Body of pancreas (tissue), 4 donors: ENCODE results near the gene GALNT16. TPM values are rescaled to one million over a fixed set of nuclear protein-coding genes. Genes with fewer than 3 reads are reported as not detected.

Experiments used
- ATAC-seq: fragments of 150-250 bp; one replicate; pipeline ENCODE4 v1.9.1; 2016
- DNase-seq, 4 donors: peaks; one replicate each; pipeline ENCODE4 v3.0.0-alpha.2; 2019
- H3K27ac ChIP-seq, 4 donors: fragments of 200-600 bp; sonication (generic); 1 replicate in 3 of 4; 2 replicates in 1 of 4; pipeline versions ENCODE4 v1.5.1 to v1.6.1; 2016 to 2019; ENCODE audit warnings: mild to moderate bottlenecking in 1 of 4, mixed read lengths in 1 of 4, moderate library complexity in 1 of 4
- H3K27me3 ChIP-seq, 2 donors: fragments of 200-600 bp; sonication (generic); one replicate each; pipeline ENCODE4 v1.6.0; 2016; ENCODE audit warnings: mild to moderate bottlenecking in 1 of 2
- H3K36me3 ChIP-seq, 2 donors: fragments of 200-600 bp; sonication (generic); replicated peaks in 1 of 2; 2 replicates each; pipeline ENCODE4 v1.5.1; 2016; ENCODE audit warnings: low read depth in 2 of 2; ENCODE audit not compliant: insufficient read depth in 1 of 2
- H3K4me1 ChIP-seq: fragments of 200-600 bp; sonication (generic); one replicate; pipeline ENCODE4 v1.6.0; 2016
- H3K4me3 ChIP-seq, 2 donors: fragments of 200-600 bp; sonication (generic); 1 replicate in 1 of 2; 2 replicates in 1 of 2; pipeline ENCODE4 v1.5.1; 2016 to 2019
- H3K9me3 ChIP-seq, 3 donors: fragments of 200-600 bp; sonication (generic); 1 replicate in 2 of 3; 2 replicates in 1 of 3; pipeline ENCODE4 v1.5.1; 2016
- POLR2A ChIP-seq, 3 donors: fragments of 450-650 bp; IDR thresholded peaks; one replicate each; pipeline ENCODE4 v1.6.1; 2016; ENCODE audit warnings: antibody characterized with exemption in 3 of 3, mild to moderate bottlenecking in 2 of 3
- WGBS, 2 donors: methylation state at CpG; one replicate each; pipeline ENCODE4 v1.1.5; 2017; 5-methylcytosine and 5-hydroxymethylcytosine counted together
- intact Hi-C: fragments of 100-400 bp; cut with DNase I; formaldehyde crosslinking; loops from one replicate; pipeline ENCODE4 v1.15.1; 2023
- total RNA-seq, 2 donors: library from RNA; depleted of rRNA; stranded (reverse); fragments of >200 nt; gene quantifications; one replicate each; pipeline ENCODE4 v1.1.0, GENCODE V29; 2016
- TF ChIP-seq, protein P1 (sequence below), 7 experiments: fragments of 450-650 bp in 4 of 7; fragments of 200-600 bp in 3 of 7; sonication (generic) in 3 of 7; IDR thresholded peaks; one replicate each; pipeline ENCODE4 v1.5.1; 2016 to 2019; ENCODE audit warnings: antibody characterized with exemption in 7 of 7

The GALNT16 gene
- total RNA-seq, 2 donors from 2014 or later, result 1.3 to 5.6 TPM

DNA sequence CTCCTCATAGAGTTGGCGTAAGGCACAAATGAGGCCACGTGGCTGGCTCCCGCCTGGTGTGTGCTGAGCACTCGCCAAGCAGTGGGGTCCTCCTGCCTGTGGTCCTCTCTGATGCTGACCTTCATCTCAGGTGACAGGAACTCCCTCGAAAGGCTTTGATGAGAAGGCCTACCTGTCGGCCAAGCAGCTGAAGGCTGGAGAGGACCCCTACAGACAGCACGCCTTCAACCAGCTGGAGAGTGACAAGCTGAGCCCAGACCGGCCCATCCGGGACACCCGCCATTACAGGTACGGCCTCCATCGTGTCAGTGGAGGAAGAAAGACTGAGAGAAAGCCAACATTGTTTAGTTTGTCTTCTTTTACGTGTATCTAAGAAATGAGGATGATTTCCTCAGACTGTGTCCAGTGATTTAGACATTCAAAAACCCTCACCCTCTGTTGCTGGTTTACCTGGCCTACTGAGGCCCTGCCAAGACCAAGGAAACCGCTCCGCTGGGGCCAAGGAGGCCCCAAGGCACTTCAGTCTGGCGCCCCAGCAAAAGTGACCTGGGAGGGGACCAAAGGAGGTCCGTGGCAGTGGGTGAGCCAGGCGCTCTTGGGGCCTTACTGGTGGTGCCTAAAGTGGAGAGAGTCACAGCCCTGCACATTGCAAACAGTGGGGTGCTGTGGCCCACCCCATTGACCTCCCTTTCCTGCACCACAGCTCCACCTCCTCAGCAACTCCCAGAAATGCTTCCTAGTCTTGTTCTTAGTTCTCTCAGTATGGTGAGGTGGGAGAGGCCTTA, 60.8 kb downstream of the GALNT16 start:
- H3K27me3 ChIP-seq, result no peaks in the 10 kb centered on the region
- ATAC-seq (no peak), DNase-seq (peak in 1 of 4 donors; percentile 6)
- no peaks in the 10 kb centered on the region for H3K4me1 ChIP-seq
- no peak overlapping the region for H3K27ac ChIP-seq
- no peak overlapping the region for H3K4me3 ChIP-seq
- no peak for TF ChIP-seq POLR2A (IDR thresholded peaks at IDR 0.05)
- TF ChIP-seq, protein P1, sequence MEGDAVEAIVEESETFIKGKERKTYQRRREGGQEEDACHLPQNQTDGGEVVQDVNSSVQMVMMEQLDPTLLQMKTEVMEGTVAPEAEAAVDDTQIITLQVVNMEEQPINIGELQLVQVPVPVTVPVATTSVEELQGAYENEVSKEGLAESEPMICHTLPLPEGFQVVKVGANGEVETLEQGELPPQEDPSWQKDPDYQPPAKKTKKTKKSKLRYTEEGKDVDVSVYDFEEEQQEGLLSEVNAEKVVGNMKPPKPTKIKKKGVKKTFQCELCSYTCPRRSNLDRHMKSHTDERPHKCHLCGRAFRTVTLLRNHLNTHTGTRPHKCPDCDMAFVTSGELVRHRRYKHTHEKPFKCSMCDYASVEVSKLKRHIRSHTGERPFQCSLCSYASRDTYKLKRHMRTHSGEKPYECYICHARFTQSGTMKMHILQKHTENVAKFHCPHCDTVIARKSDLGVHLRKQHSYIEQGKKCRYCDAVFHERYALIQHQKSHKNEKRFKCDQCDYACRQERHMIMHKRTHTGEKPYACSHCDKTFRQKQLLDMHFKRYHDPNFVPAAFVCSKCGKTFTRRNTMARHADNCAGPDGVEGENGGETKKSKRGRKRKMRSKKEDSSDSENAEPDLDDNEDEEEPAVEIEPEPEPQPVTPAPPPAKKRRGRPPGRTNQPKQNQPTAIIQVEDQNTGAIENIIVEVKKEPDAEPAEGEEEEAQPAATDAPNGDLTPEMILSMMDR (IDR thresholded peaks at IDR 0.05), result no peak
- no peaks in the 10 kb centered on the region for H3K36me3 ChIP-seq
- intact Hi-C loops, result no loop called here
- 92 to 93% methylated on average over 15 to 18 of the region's 18 CpGs for WGBS, 2 donors
- no peaks in the 10 kb centered on the region for H3K9me3 ChIP-seq

DNA sequence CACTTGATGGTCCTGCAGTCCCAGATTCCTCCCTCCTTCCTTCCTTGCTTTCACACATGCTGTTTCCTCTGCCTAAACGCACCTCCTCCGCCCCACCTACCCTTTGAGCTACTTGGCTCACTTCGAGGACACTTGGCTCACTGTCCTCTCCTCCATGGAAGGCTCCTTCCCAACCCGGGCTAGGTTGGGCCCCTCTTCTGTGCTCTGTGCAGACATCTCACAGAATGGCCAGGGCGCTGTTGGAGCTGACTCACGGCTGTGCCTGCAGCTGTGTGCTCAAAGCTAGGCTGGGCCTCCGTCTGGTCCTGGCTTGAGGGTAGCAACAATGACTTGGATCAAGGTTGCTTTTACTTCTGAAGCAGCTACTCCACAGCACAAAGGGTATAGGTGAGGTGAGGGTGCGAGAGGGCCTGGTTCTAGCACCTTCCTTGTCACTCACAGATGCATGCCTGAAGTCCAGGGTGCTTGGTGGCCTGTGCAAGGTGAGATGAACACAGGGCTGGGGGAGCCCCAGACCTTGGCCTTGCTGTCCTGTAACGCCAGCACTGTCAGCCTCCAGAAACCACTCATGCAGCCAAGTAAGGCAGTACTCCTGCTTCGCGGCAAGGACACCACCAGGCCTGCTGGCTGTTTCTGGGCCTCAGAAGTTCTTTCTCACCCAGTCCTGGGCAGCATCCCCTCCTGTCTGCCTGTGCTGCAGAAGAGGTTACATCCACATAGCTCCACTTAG, 61.8 kb downstream of the GALNT16 start:
- DNase-seq, result no peak
- no peaks in the 10 kb centered on the region for H3K36me3 ChIP-seq
- WGBS, 2 donors, result 77 to 78% methylated on average over 8 to 11 of the region's 11 CpGs
- H3K9me3 ChIP-seq, result no peaks in the 10 kb centered on the region
- no peak overlapping the region for H3K4me3 ChIP-seq
- intact Hi-C loops, result no loop called here
- no peak overlapping the region for H3K27ac ChIP-seq
- no peaks in the 10 kb centered on the region for H3K27me3 ChIP-seq
- no peak for ATAC-seq
- TF ChIP-seq POLR2A (IDR thresholded peaks at IDR 0.05), result no peak
- TF ChIP-seq, protein P1 (IDR thresholded peaks at IDR 0.05), result no peak
- no peaks in the 10 kb centered on the region for H3K4me1 ChIP-seq

GRCh38 chr14:69323266-69323998, 63.5 kb downstream of the GALNT16 start:
- H3K4me3 ChIP-seq, result no peak overlapping the region
- ATAC-seq (no peak), DNase-seq (peak in 1 of 4 donors; percentile 1)
- H3K9me3 ChIP-seq, result no peaks in the 10 kb centered on the region
- intact Hi-C loops, result no loop called here
- 76 to 87% methylated on average over 7 to 11 of the region's 11 CpGs for WGBS, 2 donors
- TF ChIP-seq POLR2A (IDR thresholded peaks at IDR 0.05), result no peak
- TF ChIP-seq, protein P1 (IDR thresholded peaks at IDR 0.05), result no peak
- H3K36me3 ChIP-seq, result no peaks in the 10 kb centered on the region
- H3K4me1 ChIP-seq, result no peaks in the 10 kb centered on the region
- no peak overlapping the region for H3K27ac ChIP-seq
- H3K27me3 ChIP-seq, result no peaks in the 10 kb centered on the region

- ATAC-seq (no peak), DNase-seq (no peak)
- no peaks in the 10 kb centered on the region for H3K9me3 ChIP-seq
- H3K4me3 ChIP-seq, result no peak overlapping the region
- TF ChIP-seq, protein P1 (IDR thresholded peaks at IDR 0.05), result no peak
- no peak for TF ChIP-seq POLR2A (IDR thresholded peaks at IDR 0.05)
- H3K27ac ChIP-seq, result no peak overlapping the region
- H3K4me1 ChIP-seq, result no peaks in the 10 kb centered on the region
- intact Hi-C loops, result no loop called here
- WGBS, 2 donors, result 81 to 89% methylated on average over 1 of the region's 1 CpG
- no peaks in the 10 kb centered on the region for H3K27me3 ChIP-seq
- no peaks in the 10 kb centered on the region for H3K36me3 ChIP-seq
Observed at GRCh38 chr14:69323999-69324282, 64.0 kb downstream of the GALNT16 start.
